ENCODE measurements around the gene VPREB3.

GRCh38 chr22:23752750-23753149 lies 1.5 kb downstream of the VPREB3 start:
- no peak for TF ChIP-seq POLR2AphosphoS5 (IDR thresholded peaks at IDR 0.05)
- TF ChIP-seq, protein P1, sequence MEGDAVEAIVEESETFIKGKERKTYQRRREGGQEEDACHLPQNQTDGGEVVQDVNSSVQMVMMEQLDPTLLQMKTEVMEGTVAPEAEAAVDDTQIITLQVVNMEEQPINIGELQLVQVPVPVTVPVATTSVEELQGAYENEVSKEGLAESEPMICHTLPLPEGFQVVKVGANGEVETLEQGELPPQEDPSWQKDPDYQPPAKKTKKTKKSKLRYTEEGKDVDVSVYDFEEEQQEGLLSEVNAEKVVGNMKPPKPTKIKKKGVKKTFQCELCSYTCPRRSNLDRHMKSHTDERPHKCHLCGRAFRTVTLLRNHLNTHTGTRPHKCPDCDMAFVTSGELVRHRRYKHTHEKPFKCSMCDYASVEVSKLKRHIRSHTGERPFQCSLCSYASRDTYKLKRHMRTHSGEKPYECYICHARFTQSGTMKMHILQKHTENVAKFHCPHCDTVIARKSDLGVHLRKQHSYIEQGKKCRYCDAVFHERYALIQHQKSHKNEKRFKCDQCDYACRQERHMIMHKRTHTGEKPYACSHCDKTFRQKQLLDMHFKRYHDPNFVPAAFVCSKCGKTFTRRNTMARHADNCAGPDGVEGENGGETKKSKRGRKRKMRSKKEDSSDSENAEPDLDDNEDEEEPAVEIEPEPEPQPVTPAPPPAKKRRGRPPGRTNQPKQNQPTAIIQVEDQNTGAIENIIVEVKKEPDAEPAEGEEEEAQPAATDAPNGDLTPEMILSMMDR (IDR thresholded peaks at IDR 0.05), result no peak
